HL-60 (cell line): ENCODE measurements around the gene ETV5.

Experiments
- DNase-seq, 2 experiments: peaks; one replicate each; pipeline ENCODE4 v3.0.0-alpha.2; 2010 to 2020; ENCODE audit warnings: low read depth in 1 of 2, low spot score in 1 of 2
- H3K27ac ChIP-seq: fragments of 250-450 bp; sonication (Bioruptor Pico); replicated peaks from 2 replicates; pipeline ENCODE4 v1.5.1; 2020; ENCODE audit warnings: mild to moderate bottlenecking, moderate library complexity
- H3K27me3 ChIP-seq: fragments of 250-450 bp; sonication (Bioruptor Pico); 2 replicates; pipeline ENCODE4 v1.5.1; 2021; ENCODE audit warnings: mild to moderate bottlenecking, moderate library complexity; ENCODE audit not compliant: insufficient read depth, poor library complexity, severe bottlenecking
- H3K4me3 ChIP-seq: replicated peaks from 2 replicates; pipeline ENCODE4 v1.5.1; 2011; ENCODE audit warnings: mild to moderate bottlenecking, control low read depth, low read length; ENCODE audit not compliant: insufficient read depth
- GABPA ChIP-seq: IDR thresholded peaks from 2 replicates; pipeline ENCODE4 v1.6.1; 2012; ENCODE audit warnings: low read depth
- POLR2AphosphoS5 ChIP-seq: IDR thresholded peaks from 2 replicates; pipeline ENCODE4 v1.6.1; 2012; ENCODE audit warnings: low read depth
- SPI1 ChIP-seq: IDR thresholded peaks from 2 replicates; pipeline ENCODE4 v1.6.1; 2012; ENCODE audit warnings: low read depth, mild to moderate bottlenecking, borderline replicate concordance
- TF ChIP-seq, protein P1 (sequence below): IDR thresholded peaks from one replicate; pipeline ENCODE4 v1.5.1; 2011; ENCODE audit warnings: low read length, control low read depth, inconsistent platforms; ENCODE audit not compliant: insufficient read depth
- TF ChIP-seq, protein P2 (sequence below): IDR thresholded peaks from 2 replicates; pipeline ENCODE4 v1.6.1; 2012; ENCODE audit warnings: low read depth; ENCODE audit not compliant: insufficient replicate concordance

The ETV5 gene

DNA sequence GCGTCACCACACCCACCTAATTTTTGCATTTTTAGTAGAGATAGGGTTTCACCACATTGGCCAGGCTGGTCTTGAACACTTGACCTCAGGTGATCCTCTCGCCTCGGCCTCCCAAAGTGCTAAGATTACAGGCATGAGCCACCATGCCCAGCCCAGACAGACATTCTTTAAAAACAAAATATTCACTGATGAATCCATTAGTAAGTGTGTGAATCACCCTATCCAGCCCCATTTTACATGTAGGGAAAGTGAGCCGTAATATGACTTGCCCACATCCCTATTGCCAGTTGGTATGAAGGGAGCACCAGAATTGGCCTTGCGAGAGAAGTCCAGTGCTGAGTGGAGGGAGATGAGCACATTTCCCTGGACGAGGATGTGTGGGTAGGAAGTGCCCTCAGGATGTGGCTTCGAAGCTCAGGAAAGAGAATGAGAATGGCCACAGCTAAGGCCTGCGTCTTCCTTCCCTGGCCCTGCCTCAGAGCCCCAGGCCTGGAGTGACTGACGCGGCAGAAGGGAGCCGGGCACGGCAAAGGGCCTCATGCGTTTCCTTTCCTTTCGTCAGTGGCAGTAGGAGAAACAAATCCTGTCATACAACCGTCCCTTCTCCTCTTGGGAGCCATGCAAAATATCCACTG is 28.3 kb upstream of the ETV5 start:
- TF ChIP-seq, protein P1, sequence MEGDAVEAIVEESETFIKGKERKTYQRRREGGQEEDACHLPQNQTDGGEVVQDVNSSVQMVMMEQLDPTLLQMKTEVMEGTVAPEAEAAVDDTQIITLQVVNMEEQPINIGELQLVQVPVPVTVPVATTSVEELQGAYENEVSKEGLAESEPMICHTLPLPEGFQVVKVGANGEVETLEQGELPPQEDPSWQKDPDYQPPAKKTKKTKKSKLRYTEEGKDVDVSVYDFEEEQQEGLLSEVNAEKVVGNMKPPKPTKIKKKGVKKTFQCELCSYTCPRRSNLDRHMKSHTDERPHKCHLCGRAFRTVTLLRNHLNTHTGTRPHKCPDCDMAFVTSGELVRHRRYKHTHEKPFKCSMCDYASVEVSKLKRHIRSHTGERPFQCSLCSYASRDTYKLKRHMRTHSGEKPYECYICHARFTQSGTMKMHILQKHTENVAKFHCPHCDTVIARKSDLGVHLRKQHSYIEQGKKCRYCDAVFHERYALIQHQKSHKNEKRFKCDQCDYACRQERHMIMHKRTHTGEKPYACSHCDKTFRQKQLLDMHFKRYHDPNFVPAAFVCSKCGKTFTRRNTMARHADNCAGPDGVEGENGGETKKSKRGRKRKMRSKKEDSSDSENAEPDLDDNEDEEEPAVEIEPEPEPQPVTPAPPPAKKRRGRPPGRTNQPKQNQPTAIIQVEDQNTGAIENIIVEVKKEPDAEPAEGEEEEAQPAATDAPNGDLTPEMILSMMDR: no peak
- no peak for TF ChIP-seq POLR2AphosphoS5
- no peak for TF ChIP-seq GABPA
- TF ChIP-seq, protein P2, sequence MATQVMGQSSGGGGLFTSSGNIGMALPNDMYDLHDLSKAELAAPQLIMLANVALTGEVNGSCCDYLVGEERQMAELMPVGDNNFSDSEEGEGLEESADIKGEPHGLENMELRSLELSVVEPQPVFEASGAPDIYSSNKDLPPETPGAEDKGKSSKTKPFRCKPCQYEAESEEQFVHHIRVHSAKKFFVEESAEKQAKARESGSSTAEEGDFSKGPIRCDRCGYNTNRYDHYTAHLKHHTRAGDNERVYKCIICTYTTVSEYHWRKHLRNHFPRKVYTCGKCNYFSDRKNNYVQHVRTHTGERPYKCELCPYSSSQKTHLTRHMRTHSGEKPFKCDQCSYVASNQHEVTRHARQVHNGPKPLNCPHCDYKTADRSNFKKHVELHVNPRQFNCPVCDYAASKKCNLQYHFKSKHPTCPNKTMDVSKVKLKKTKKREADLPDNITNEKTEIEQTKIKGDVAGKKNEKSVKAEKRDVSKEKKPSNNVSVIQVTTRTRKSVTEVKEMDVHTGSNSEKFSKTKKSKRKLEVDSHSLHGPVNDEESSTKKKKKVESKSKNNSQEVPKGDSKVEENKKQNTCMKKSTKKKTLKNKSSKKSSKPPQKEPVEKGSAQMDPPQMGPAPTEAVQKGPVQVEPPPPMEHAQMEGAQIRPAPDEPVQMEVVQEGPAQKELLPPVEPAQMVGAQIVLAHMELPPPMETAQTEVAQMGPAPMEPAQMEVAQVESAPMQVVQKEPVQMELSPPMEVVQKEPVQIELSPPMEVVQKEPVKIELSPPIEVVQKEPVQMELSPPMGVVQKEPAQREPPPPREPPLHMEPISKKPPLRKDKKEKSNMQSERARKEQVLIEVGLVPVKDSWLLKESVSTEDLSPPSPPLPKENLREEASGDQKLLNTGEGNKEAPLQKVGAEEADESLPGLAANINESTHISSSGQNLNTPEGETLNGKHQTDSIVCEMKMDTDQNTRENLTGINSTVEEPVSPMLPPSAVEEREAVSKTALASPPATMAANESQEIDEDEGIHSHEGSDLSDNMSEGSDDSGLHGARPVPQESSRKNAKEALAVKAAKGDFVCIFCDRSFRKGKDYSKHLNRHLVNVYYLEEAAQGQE: no peak
- no peak for TF ChIP-seq SPI1
- no peak overlapping the region for H3K4me3 ChIP-seq
- H3K27ac ChIP-seq: no peak overlapping the region
- H3K27me3 ChIP-seq: no peaks in the 10 kb centered on the region
- DNase-seq: no peak

GRCh38 chr3:186133980-186134379 is 25.1 kb upstream of the ETV5 start:
- TF ChIP-seq GABPA (no peak), POLR2AphosphoS5 (no peak), SPI1 (no peak)
- TF ChIP-seq, protein P2: no peak
- TF ChIP-seq, protein P1: no peak
- Histone ChIP-seq H3K27me3 (no peaks in the 10 kb centered on the region), H3K4me3 (no peak overlapping the region), H3K27ac (no peak overlapping the region)
- no peak for DNase-seq

DNA sequence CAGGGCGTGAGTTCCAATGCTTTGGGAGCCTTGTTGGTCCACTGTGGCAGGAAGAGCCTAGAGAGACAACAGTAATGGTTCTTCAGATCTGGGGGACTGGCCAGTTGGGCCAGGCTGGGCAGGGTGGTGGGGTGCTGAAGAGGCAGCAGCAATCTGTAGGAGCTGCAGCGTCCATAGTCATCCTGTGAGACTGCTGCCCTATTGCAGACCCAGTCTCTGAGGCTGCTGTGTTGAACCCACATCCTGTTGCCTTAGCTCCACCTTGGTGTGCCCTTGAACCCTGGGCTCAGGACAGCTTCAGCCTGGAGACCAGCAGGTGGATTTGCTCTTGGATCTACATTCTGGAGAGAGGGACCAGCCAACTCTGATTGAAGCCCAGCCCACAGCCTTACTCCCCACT is 23.6 kb upstream of the ETV5 start:
- Histone ChIP-seq H3K27me3 (no peaks in the 10 kb centered on the region), H3K4me3 (no peak overlapping the region), H3K27ac (no peak overlapping the region)
- TF ChIP-seq, protein P2: no peak
- no peak for DNase-seq

- DNase-seq: no peak
- Histone ChIP-seq H3K27ac (no peak overlapping the region), H3K27me3 (no peaks in the 10 kb centered on the region), H3K4me3 (no peak overlapping the region)
- TF ChIP-seq GABPA (no peak), POLR2AphosphoS5 (no peak), SPI1 (no peak)
- TF ChIP-seq, protein P1: no peak
- TF ChIP-seq, protein P2: no peak
Observed at GRCh38 chr3:186129206-186129605, 20.3 kb upstream of the ETV5 start.
